Stimulated activated naive CD4-positive, alpha-beta T cell treated with Interleukin-2 at 50 U/mL for 16 hours (primary cell): ENCODE data around the gene CACNA2D2.

ENCODE experiments used
- DNase-seq: peaks from one replicate; lab custom pipeline; 2025; lab: John Stamatoyannopoulos, UW

The CACNA2D2 gene

DNA sequence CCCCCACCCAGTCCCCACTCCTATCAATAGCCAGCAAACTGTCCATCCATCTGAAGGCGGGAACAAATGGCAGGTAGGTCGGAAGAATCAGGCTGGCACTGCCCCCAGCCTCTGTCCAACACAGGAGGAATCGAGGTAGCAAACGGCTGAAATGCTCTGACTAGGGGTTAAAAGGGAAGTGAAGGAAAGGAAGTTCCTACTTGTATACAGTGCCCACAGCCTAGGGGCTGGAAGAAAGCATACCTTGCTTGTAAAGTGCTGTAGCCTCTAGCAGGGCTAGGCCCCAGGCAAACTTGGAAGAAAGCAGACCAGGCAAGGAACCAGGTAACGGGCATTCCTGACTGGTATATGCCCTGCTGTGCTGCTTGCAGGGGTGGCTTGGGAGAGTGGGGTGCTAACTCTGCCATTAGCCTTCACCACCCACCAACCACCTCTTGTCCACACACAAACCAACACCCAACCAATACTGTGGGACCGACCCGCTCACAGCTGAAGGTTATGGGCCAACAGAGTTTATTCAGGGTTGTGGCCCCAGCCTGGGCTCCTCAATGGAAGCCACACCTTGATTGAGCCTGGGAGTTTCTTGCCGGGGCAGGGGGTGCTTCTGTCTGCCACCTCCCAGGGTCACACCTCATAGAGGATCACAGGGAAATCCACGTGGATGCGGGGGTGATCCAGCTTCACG is 177.8 kb downstream of the CACNA2D2 start:
- DNase-seq, result no peak

GRCh38 chr3:50325113-50325480 is 178.3 kb downstream of the CACNA2D2 start:
- DNase-seq, result no peak

GRCh38 chr3:50324351-50325112 is 178.9 kb downstream of the CACNA2D2 start:
- DNase-seq, result peak; percentile 45

DNA sequence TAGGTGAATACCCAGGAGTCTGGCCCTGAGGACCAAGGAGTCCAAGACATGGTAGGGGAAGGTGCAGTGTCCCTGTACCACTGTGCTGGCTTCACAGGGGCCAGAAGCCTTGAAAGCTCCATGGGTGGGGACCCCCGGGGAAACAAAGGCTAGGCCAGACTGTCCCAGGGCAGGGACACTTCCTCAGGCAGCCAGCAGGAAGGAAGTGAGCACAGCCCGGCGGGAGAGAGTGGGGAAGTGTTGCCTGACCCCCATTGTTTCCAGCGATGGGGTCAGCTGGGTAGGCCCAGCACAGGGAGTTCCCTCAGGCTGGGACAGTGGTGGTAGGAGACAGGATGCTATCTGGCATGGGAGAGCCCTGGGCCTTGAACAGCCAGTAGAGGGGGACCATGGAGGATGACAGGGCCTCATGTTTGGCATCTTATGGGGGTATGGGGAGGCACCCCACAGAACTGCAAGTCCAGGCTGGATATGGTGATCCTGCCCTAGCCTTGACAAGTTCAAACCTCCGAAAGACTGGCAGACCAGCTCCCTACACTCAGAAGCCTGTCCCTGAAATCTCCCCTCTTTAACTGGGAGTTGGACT is 179.7 kb downstream of the CACNA2D2 start:
- DNase-seq, result no peak

GRCh38 chr3:50323092-50323600 is 180.3 kb downstream of the CACNA2D2 start:
- DNase-seq, result no peak

DNA sequence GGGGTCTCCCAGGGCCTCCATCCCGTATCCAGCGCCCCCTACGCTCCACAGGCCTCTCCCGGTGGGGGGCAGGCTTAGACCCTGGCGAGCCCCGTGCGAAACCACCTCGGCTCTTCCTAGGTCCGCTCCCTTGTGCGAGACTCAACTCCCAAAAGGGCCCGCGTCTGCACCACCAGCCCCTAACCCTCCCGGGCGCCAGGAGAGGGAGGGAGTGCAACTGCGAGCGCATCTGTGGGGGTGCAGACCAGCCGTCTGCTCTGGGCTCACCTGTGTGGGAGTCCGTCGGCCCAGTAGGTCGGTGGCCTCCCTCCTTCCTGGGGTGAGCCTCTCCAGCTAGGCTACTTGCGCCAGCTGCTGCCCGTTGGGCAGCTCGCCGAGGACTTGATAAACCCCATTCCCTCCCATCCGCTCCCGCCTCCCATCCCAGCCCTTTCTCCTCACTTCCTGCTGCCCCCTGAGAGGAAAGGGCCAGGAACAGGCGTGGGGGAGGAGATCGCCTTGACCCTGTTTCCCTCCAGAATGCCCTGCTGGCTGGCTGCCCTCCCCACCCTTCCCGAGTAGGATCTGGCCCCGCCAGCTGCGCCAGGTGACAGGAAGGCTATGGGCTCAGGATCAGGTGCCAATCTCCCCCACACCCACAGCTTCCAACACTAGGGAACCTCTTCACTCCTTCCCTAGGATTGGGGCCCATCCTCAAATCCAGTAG is 180.9 kb downstream of the CACNA2D2 start, which contains the start of gene HYAL2:
TSS of gene HYAL2 (minus strand) at position 360 of the 706 bp plus-strand sequence. CDS start 2,256 bp downstream, outside the sequence.
- no peak for DNase-seq

DNA sequence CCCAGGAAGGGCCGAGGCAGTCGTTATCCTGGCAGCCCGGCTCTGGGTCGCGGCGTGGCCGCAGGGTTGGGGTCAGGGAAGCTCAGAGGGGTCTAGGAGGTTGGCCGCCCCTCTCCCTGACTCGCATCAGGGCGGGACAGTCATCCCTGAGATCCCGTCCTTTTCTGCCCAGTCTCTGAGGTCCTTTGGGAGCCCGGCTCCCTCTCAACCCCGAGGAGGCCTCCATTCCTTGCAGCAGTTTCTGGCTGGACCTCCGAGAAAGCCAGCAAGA is 181.4 kb downstream of the CACNA2D2 start:
- DNase-seq, result no peak

- DNase-seq, result peak; percentile 84
These were observed 181.9 kb downstream of the CACNA2D2 start for GRCh38 chr3:50321336-50322114.

DNA sequence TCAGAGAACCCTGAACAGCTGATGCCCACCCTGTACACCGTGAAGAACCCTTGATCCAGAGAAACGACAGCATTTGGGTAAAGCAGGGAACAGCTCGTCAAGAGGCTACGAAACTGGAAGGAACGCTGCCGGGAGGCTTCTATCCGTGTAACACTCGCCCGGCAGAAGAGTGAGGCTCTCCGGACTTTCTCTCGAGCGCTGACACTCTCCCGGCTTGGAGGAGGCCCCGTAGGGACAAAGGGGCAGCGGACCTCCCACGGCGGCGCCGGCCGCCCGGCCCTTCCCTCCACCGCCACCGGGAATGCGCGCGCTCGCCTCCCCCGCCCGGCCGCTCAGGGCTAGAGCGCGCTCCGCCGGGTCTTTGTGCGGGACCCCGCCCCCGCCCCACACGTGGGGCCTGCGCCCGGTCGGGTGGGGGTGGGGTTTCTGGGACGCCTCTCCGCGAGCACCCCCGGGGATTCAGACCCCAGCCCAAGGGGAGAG is 182.5 kb downstream of the CACNA2D2 start:
- peak; percentile 73 for DNase-seq

DNA sequence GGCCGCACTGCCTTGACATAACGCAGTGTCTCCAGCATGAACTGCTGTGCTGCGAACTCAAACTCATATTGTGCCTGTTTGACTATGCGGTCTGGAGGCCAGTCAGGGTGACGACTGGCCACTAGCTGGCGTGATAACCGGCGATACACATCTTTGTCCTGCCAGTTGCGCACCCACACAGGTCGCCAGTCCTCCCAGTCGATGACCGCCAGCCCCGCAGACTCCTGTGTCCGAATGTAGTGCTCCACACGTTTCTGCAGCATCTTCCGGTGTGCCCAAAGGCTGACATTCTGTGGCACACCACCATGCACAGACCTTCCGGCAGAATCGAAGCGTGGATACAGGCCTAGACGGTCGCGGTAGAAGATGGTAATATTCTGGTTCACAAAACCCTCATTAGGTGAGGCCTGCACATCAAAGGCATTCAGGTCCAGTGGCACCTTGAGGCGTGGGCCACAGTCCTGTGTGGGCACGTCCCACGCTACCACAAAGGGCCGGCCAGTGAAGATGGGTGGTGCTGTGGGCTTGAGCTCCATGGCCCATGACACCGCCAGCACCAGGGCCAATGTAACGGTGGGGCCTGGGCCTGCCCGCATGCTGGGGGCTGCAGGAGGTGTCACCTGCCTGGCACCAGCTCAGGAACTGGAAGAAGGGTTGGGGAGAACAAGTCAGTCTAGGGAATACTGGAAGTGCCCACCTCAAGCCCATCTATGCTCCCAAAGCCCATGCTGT is 183.4 kb downstream of the CACNA2D2 start:
- no peak for DNase-seq

DNA sequence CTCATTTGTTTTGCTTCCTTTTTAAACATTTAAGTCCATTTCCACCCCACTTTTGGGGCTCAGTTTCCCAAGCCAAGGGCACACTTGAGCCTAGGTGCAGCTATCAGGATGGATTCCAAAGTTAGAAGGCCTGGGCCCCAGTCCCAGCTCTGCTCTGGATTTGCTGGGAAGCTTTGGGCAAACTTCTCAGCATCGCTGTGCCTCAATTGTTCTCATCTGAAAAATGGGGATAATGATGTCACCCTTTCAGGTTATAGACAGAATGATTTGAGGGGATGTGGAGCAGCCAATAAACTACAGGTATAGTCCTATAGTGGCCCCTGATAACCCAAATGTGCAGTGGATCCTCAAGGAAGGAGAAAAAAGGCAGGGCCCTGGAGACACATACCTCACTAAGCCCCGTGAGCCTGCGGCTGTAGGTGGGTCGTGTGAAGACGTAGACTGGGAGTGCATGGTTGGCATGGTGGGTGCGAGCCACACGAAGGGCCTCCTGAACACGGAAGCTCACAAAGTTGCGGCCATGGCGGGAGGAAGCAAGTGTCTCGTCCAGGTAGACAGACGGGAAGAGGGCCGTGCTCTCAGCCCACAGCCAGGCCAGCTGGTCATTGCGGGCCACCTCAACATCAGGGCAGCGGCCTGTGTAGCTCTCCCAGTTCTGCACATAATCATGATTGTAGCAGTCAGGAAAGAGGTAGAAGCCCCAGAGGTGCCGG is 184.1 kb downstream of the CACNA2D2 start:
- DNase-seq, result no peak

DNA sequence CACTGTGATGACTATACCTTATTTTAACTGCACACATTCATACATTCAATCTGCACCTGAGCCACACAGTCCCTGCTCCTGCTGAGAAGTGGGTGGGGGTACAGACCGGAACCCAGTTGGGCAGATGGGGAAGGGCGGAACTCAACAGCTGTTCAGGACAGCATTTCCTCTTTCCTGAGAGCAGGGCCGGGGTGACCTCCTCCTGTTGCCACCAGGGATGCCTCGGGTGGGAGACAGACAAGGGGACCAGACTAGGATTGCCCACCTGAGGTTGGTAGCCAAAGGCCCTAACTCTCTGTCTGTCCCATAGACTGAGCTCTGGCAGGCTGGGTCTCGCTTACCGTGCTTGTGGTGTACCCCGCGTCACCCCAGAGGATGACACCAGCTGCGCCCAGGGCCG is 184.8 kb downstream of the CACNA2D2 start:
- DNase-seq, result no peak

- DNase-seq, result no peak
These were observed 185.3 kb downstream of the CACNA2D2 start for GRCh38 chr3:50318163-50318562.

DNA sequence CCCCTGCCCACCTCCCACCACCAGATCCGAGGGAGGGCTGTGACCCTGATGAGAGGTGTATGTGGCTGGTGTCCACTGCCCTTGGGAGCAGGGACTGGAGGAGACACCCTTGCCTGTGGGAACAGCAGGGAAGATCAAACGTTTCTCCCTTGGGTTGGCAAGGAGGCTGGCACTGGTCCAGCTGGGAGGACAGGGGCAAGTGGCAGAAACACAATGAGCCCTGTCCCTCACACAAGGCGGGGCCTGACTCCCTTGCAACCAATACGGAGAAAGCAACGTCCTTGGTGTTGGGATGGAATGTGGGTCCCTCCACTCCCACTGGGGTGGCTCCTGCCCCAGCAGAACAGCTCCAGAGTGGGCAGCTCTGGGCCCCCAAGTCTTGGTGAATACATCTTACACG is 186.1 kb downstream of the CACNA2D2 start:
- no peak for DNase-seq

DNA sequence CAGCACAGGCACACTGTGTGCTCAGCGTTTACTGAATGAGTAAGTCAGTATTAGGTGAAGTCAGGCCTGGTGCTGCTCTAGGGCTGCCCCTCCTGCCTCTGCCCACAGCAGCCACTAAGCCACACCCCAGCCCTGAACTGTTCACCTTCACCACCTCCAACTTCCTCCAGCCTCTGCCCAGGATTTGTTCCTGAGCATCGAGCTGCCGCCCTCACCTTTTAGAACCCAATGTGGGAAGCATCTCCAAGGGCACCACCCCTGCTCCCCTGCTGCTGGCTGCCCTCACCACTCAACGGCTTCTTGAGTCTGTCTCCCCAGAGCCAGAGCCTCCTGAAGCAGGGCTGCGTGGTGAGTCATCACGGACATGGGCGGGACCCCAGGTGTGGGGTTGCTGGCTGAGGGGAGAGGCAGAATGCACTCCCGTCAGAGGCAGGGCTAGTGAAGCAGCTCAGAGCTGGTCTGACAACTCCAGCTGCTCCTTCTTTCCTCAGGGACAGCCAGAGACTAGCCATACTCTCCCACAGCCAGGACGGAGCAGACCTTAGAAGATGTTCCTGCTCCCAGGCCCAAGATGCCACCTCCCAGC is 186.7 kb downstream of the CACNA2D2 start:
- peak; percentile 77 for DNase-seq

DNA sequence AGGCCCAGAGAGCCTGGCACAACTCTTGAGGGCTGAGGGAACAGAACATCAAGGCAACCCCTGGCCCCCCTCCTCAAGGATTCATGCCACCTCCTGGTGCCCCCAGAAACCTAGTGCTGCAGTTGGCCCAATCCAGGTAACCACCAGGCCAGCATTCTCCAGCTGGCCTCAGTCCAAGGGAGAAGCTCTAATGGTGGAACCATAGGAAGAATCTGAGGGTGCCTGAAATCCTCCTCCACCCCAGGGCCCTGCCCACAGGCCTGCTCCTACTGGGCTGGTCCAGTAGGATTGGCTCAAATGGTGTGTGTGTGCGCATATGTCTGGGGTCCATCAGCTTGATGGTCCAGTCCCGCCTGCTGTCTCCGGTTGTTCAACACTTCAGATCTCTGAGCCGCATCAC is 188.6 kb downstream of the CACNA2D2 start:
- no peak for DNase-seq

- DNase-seq, result no peak
These were observed 189.1 kb downstream of the CACNA2D2 start for GRCh38 chr3:50314342-50314741.
